ENCODE results near the gene TENT5C. TPM values are rescaled to one million over a fixed set of nuclear protein-coding genes. Genes with fewer than 3 reads are reported as not detected.

Gene TENT5C
- total and polyA plus RNA-seq, 2 of the 13 experiments (the other 11 are each of a cell fraction or from before 2014, with no cell fraction given), result 0.02 to 0.38 TPM

- TF ChIP-seq ZKSCAN5 (CRISPR knock-in tag; IDR thresholded peaks at IDR 0.05) (no peak), ZBTB10 (CRISPR knock-in tag; IDR thresholded peaks at IDR 0.05; ENCODE audit: borderline replicate concordance) (no peak), ZNF775 (CRISPR knock-in tag; IDR thresholded peaks at IDR 0.05; ENCODE audit: borderline replicate concordance) (no peak)
These were observed 14.6 kb upstream of the TENT5C start (continued) for GRCh38 chr1:117591252-117591651.

GRCh38 chr1:117592155-117592554 lies 13.7 kb upstream of the TENT5C start:
- H2AFZ ChIP-seq (ENCODE audit: low read length), result no peak overlapping the region
- no peaks in the 10 kb centered on the region for H3K4me1 ChIP-seq (ENCODE audit: insufficient read depth, low read length)
- TF ChIP-seq RFX3 (CRISPR knock-in tag; IDR thresholded peaks at IDR 0.05) (no peak), IKZF5 (CRISPR knock-in tag; IDR thresholded peaks at IDR 0.05) (no peak), NAIF1 (CRISPR knock-in tag; IDR thresholded peaks at IDR 0.05; ENCODE audit: borderline replicate concordance) (no peak), SPEN (CRISPR knock-in tag; IDR thresholded peaks at IDR 0.05; ENCODE audit: low read depth) (no peak), ARNT (IDR thresholded peaks at IDR 0.05) (no peak)
- no peaks in the 10 kb centered on the region for H4K20me1 ChIP-seq (ENCODE audit: insufficient read depth, low read length)
- ChIA-PET POLR2A (no interaction called here), CTCF (ENCODE audit: low intra/inter-chr PET ratio, low total read pairs) (no interaction called here)
- H3K4me3 ChIP-seq (replicated peaks in 1 of 3; ENCODE audit: insufficient read depth in 1 of 3, low read depth in 2 of 3, low read length in 3 of 3), result no peak overlapping the region
- no peak for ATAC-seq
- H3K4me2 ChIP-seq (ENCODE audit: low read depth, low read length), result no peak overlapping the region
- no TSS peak for BruUV-seq (replicated peaks)
- H3K27me3 ChIP-seq (ENCODE audit: control insufficient read depth in 1 of 2, insufficient read depth in 2 of 2, low read length in 2 of 2), result peaks cover 0 to 4% of the 10 kb centered on the region in 2 experiments; a peak in 2 of 5 replicates
- WGBS (ENCODE audit: low lambda C conversion rate), result 14% methylated on average over 9 of the region's 9 CpGs
- in situ Hi-C loops (cut with HindIII; ENCODE audit: extremely low pct_ligation_motif_present, low pct_unique_long_range_greater_than_20kb), result no loop called here
- FAIRE-seq, result no peak
- H3K9ac ChIP-seq (ENCODE audit: insufficient read depth, low read depth, low read length), result no peak overlapping the region
- intact Hi-C loops (cut with micrococcal nuclease; ENCODE audit: unreplicated experiment), result no loop called here
- H3K27ac ChIP-seq (ENCODE audit: extremely low read length, insufficient read depth, low read length), result no peak overlapping the region
- no peaks in the 10 kb centered on the region for H3K79me2 ChIP-seq (ENCODE audit: insufficient read depth, low read length)
- H3K36me3 ChIP-seq (replicated peaks in 1 of 2; ENCODE audit: control insufficient read depth in 1 of 2, insufficient read depth in 2 of 2, low read length in 2 of 2), result no peaks in the 10 kb centered on the region
- no peaks in the 10 kb centered on the region for H3K9me3 ChIP-seq (ENCODE audit: low read length)
- no peak for DNase-seq (ENCODE audit: low spot score)

Measured in HepG2 (cell line).